ENCODE data around the gene AGBL4. TPM values are rescaled to one million over a fixed set of nuclear protein-coding genes. Genes with fewer than 3 reads are reported as not detected.
A peak's percentile ranks its signal among the peaks of the same experiment; 100 is the strongest.

AGBL4 gene
- polyA plus RNA-seq, 4 donors, result 0.10 to 0.16 TPM; not detected in 2

- Histone ChIP-seq H3K27ac (ENCODE audit: low read depth in 1 of 3, low read length in 2 of 3) (no peak overlapping the region), H3K4me1 (ENCODE audit: control insufficient read depth in 3 of 3, insufficient read depth in 2 of 3, low read depth in 1 of 3, low read length in 2 of 3) (no peaks in the 10 kb centered on the region), H3K4me3 (ENCODE audit: low read depth in 1 of 3, low read length in 3 of 3) (no peak overlapping the region), H3K9me3 (ENCODE audit: control insufficient read depth in 2 of 2, insufficient read depth in 1 of 2, low read depth in 1 of 2, low read length in 1 of 2) (no peaks in the 10 kb centered on the region), H3K36me3 (ENCODE audit: control insufficient read depth in 3 of 3, insufficient read depth in 2 of 3, low read depth in 1 of 3, low read length in 3 of 3) (no peaks in the 10 kb centered on the region), H3K27me3 (ENCODE audit: control insufficient read depth in 3 of 3, insufficient read depth in 3 of 3, low read length in 3 of 3) (no peaks in the 10 kb centered on the region)
- no peak for FAIRE-seq
- WGBS, 3 donors, result 44 to 72% (median 57%) methylated on average over 2 of the region's 2 CpGs
- no peak for DNase-seq
Measured at GRCh38 chr1:48876330-48876785, 1147.4 kb downstream of the AGBL4 start.

GRCh38 chr1:48875552-48876329, 1148.0 kb downstream of the AGBL4 start:
- H3K36me3 ChIP-seq (ENCODE audit: control insufficient read depth in 3 of 3, insufficient read depth in 2 of 3, low read depth in 1 of 3, low read length in 3 of 3), result no peaks in the 10 kb centered on the region
- no peak overlapping the region for H3K4me3 ChIP-seq (ENCODE audit: low read depth in 1 of 3, low read length in 3 of 3)
- DNase-seq (no peak), FAIRE-seq (no peak)
- no peaks in the 10 kb centered on the region for H3K27me3 ChIP-seq (ENCODE audit: control insufficient read depth in 3 of 3, insufficient read depth in 3 of 3, low read length in 3 of 3)
- H3K4me1 ChIP-seq (ENCODE audit: control insufficient read depth in 3 of 3, insufficient read depth in 2 of 3, low read depth in 1 of 3, low read length in 2 of 3), result no peaks in the 10 kb centered on the region
- WGBS, 3 donors, result 71 to 79% (median 73%) methylated on average over 8 of the region's 8 CpGs
- no peak overlapping the region for H3K27ac ChIP-seq (ENCODE audit: low read depth in 1 of 3, low read length in 2 of 3)
- H3K9me3 ChIP-seq (ENCODE audit: control insufficient read depth in 2 of 2, insufficient read depth in 1 of 2, low read depth in 1 of 2, low read length in 1 of 2), result no peaks in the 10 kb centered on the region

- FAIRE-seq, result no peak
- no peaks in the 10 kb centered on the region for H3K27me3 ChIP-seq (ENCODE audit: control insufficient read depth in 3 of 3, insufficient read depth in 3 of 3, low read length in 3 of 3)
Measured at GRCh38 chr1:48873944-48874343, 1149.8 kb downstream of the AGBL4 start.

GRCh38 chr1:48870596-48870995, 1153.2 kb downstream of the AGBL4 start:
- no peaks in the 10 kb centered on the region for H3K27me3 ChIP-seq (ENCODE audit: control insufficient read depth in 3 of 3, insufficient read depth in 3 of 3, low read length in 3 of 3)
- no peak for FAIRE-seq

More at GRCh38 chr1:48873944-48874343, 1149.8 kb downstream of the AGBL4 start:
- Histone ChIP-seq H3K36me3 (ENCODE audit: control insufficient read depth in 3 of 3, insufficient read depth in 2 of 3, low read depth in 1 of 3, low read length in 3 of 3) (no peaks in the 10 kb centered on the region), H3K4me1 (ENCODE audit: control insufficient read depth in 3 of 3, insufficient read depth in 2 of 3, low read depth in 1 of 3, low read length in 2 of 3) (no peaks in the 10 kb centered on the region), H3K27ac (ENCODE audit: low read depth in 1 of 3, low read length in 2 of 3) (no peak overlapping the region), H3K4me3 (ENCODE audit: low read depth in 1 of 3, low read length in 3 of 3) (no peak overlapping the region), H3K9me3 (ENCODE audit: control insufficient read depth in 2 of 2, insufficient read depth in 1 of 2, low read depth in 1 of 2, low read length in 1 of 2) (no peaks in the 10 kb centered on the region)
- no peak for DNase-seq
- 64 to 84% (median 73%) methylated on average over 4 of the region's 4 CpGs for WGBS, 3 donors

GRCh38 chr1:48869116-48869893, 1154.4 kb downstream of the AGBL4 start:
- WGBS, 3 donors, result 77 to 90% (median 84%) methylated on average over 5 of the region's 5 CpGs
- DNase-seq (no peak), FAIRE-seq (no peak)
- Histone ChIP-seq H3K9me3 (ENCODE audit: control insufficient read depth in 2 of 2, insufficient read depth in 1 of 2, low read depth in 1 of 2, low read length in 1 of 2) (no peaks in the 10 kb centered on the region), H3K4me1 (ENCODE audit: control insufficient read depth in 3 of 3, insufficient read depth in 2 of 3, low read depth in 1 of 3, low read length in 2 of 3) (no peaks in the 10 kb centered on the region), H3K27ac (ENCODE audit: low read depth in 1 of 3, low read length in 2 of 3) (no peak overlapping the region), H3K4me3 (ENCODE audit: low read depth in 1 of 3, low read length in 3 of 3) (no peak overlapping the region), H3K36me3 (ENCODE audit: control insufficient read depth in 3 of 3, insufficient read depth in 2 of 3, low read depth in 1 of 3, low read length in 3 of 3) (no peaks in the 10 kb centered on the region), H3K27me3 (ENCODE audit: control insufficient read depth in 3 of 3, insufficient read depth in 3 of 3, low read length in 3 of 3) (no peaks in the 10 kb centered on the region)

More at GRCh38 chr1:48870596-48870995, 1153.2 kb downstream of the AGBL4 start:
- Histone ChIP-seq H3K4me3 (ENCODE audit: low read depth in 1 of 3, low read length in 3 of 3) (no peak overlapping the region), H3K4me1 (ENCODE audit: control insufficient read depth in 3 of 3, insufficient read depth in 2 of 3, low read depth in 1 of 3, low read length in 2 of 3) (no peaks in the 10 kb centered on the region), H3K9me3 (ENCODE audit: control insufficient read depth in 2 of 2, insufficient read depth in 1 of 2, low read depth in 1 of 2, low read length in 1 of 2) (no peaks in the 10 kb centered on the region), H3K36me3 (ENCODE audit: control insufficient read depth in 3 of 3, insufficient read depth in 2 of 3, low read depth in 1 of 3, low read length in 3 of 3) (no peaks in the 10 kb centered on the region), H3K27ac (ENCODE audit: low read depth in 1 of 3, low read length in 2 of 3) (no peak overlapping the region)
- DNase-seq, result peak in 1 of 2 donors; percentile 16
- 7 to 21% (median 8%) methylated on average over 3 of the region's 3 CpGs for WGBS, 3 donors

GRCh38 chr1:48864913-48865312, 1158.8 kb downstream of the AGBL4 start:
- Histone ChIP-seq H3K4me1 (ENCODE audit: control insufficient read depth in 3 of 3, insufficient read depth in 2 of 3, low read depth in 1 of 3, low read length in 2 of 3) (no peaks in the 10 kb centered on the region), H3K27ac (ENCODE audit: low read depth in 1 of 3, low read length in 2 of 3) (no peak overlapping the region), H3K4me3 (ENCODE audit: low read depth in 1 of 3, low read length in 3 of 3) (no peak overlapping the region), H3K36me3 (ENCODE audit: control insufficient read depth in 3 of 3, insufficient read depth in 2 of 3, low read depth in 1 of 3, low read length in 3 of 3) (no peaks in the 10 kb centered on the region), H3K9me3 (ENCODE audit: control insufficient read depth in 2 of 2, insufficient read depth in 1 of 2, low read depth in 1 of 2, low read length in 1 of 2) (no peaks in the 10 kb centered on the region), H3K27me3 (ENCODE audit: control insufficient read depth in 3 of 3, insufficient read depth in 3 of 3, low read length in 3 of 3) (no peaks in the 10 kb centered on the region)
- DNase-seq (no peak), FAIRE-seq (no peak)
- WGBS, 3 donors, result 43 to 79% (median 46%) methylated on average over 2 of the region's 2 CpGs

- no peaks in the 10 kb centered on the region for H3K9me3 ChIP-seq (ENCODE audit: control insufficient read depth in 2 of 2, insufficient read depth in 1 of 2, low read depth in 1 of 2, low read length in 1 of 2)
- H3K36me3 ChIP-seq (ENCODE audit: control insufficient read depth in 3 of 3, insufficient read depth in 2 of 3, low read depth in 1 of 3, low read length in 3 of 3), result no peaks in the 10 kb centered on the region
- H3K4me3 ChIP-seq (ENCODE audit: low read depth in 1 of 3, low read length in 3 of 3), result no peak overlapping the region
- H3K27me3 ChIP-seq (ENCODE audit: control insufficient read depth in 3 of 3, insufficient read depth in 3 of 3, low read length in 3 of 3), result no peaks in the 10 kb centered on the region
- no peak for FAIRE-seq
- no peaks in the 10 kb centered on the region for H3K4me1 ChIP-seq (ENCODE audit: control insufficient read depth in 3 of 3, insufficient read depth in 2 of 3, low read depth in 1 of 3, low read length in 2 of 3)
- no peak for DNase-seq
- no peak overlapping the region for H3K27ac ChIP-seq (ENCODE audit: low read depth in 1 of 3, low read length in 2 of 3)
- 46 to 63% (median 51%) methylated on average over 2 of the region's 2 CpGs for WGBS, 3 donors
Measured at GRCh38 chr1:48859456-48859855, 1164.3 kb downstream of the AGBL4 start.

GRCh38 chr1:48858200-48858920, 1165.4 kb downstream of the AGBL4 start:
- FAIRE-seq, result no peak
- no peak for DNase-seq
- H3K27ac ChIP-seq (ENCODE audit: low read depth in 1 of 3, low read length in 2 of 3), result no peak overlapping the region
- 61 to 75% (median 66%) methylated on average over 3 of the region's 3 CpGs for WGBS, 3 donors
- H3K36me3 ChIP-seq (ENCODE audit: control insufficient read depth in 3 of 3, insufficient read depth in 2 of 3, low read depth in 1 of 3, low read length in 3 of 3), result no peaks in the 10 kb centered on the region
- no peaks in the 10 kb centered on the region for H3K9me3 ChIP-seq (ENCODE audit: control insufficient read depth in 2 of 2, insufficient read depth in 1 of 2, low read depth in 1 of 2, low read length in 1 of 2)
- H3K27me3 ChIP-seq (ENCODE audit: control insufficient read depth in 3 of 3, insufficient read depth in 3 of 3, low read length in 3 of 3), result no peaks in the 10 kb centered on the region
- H3K4me3 ChIP-seq (ENCODE audit: low read depth in 1 of 3, low read length in 3 of 3), result no peak overlapping the region
- no peaks in the 10 kb centered on the region for H3K4me1 ChIP-seq (ENCODE audit: control insufficient read depth in 3 of 3, insufficient read depth in 2 of 3, low read depth in 1 of 3, low read length in 2 of 3)
